HL-60 (cell line): Measurements from ENCODE around the gene ZNF600.

Source experiments
- CTCF ChIP-seq: IDR thresholded peaks from one replicate; pipeline ENCODE4 v1.5.1; 2011; ENCODE audit warnings: low read length, control low read depth, inconsistent platforms; ENCODE audit not compliant: insufficient read depth
- POLR2AphosphoS5 ChIP-seq: IDR thresholded peaks from 2 replicates; pipeline ENCODE4 v1.6.1; 2012; ENCODE audit warnings: low read depth
- REST ChIP-seq: IDR thresholded peaks from 2 replicates; pipeline ENCODE4 v1.6.1; 2012; ENCODE audit warnings: low read depth; ENCODE audit not compliant: insufficient replicate concordance

GRCh38 chr19:52741951-52742485 lies 44.6 kb downstream of the ZNF600 start:
- TF ChIP-seq CTCF: no peak
- TF ChIP-seq REST: no peak
- no peak for TF ChIP-seq POLR2AphosphoS5
